ENCODE measurements around the gene KISS1. TPM values are rescaled to one million over a fixed set of nuclear protein-coding genes. Genes with fewer than 3 reads are reported as not detected.

The KISS1 gene
- total RNA-seq, 1 experiment from 2014 or later: 0.35 TPM

DNA sequence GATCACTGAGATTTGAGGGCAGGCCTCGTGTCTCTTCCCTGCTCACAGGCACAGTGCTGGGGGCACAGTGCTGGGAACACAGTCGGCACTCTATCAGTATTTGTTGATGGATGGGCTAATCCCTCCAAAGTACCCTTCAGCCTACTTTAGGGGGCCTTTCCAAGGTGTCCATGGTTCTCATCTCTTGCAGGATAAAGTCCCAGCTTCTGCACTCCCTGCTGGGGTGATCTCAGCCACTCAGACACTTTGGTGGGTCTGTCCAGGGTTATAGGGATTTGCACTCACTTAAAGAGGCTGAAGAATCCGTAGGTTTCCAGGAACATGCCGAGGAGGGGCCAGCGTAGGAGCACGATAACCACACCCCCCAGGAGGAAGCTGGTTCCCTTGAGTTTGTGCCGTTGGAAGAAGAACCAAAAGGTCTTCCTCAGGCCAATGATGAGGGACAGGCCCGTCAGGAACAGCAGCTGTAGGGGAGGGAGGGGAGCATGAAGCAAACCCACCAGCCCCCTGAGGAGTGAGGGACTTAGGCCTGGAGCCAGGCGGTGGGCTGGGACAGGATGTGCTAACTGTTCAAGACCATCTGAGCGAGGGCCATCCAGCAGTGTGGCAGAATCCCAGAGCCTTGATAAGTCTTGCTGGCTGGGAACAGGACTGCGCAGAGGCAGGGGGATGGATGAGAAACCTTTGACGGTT is 5.2 kb upstream of the KISS1 start:
- H3K4me3 Mint-ChIP-seq: no peak overlapping the region
- DNase-seq (ENCODE audit: low spot score) (no peak), ATAC-seq (no peak)
- peaks cover 2% of the 10 kb centered on the region; the same call in 1 of the 2 replicates for H3K27me3 Mint-ChIP-seq (ENCODE audit: low read depth)
- CTCF ChIA-PET: interaction anchor here (1.3 kb wide), 1 partner anchor 197 kb away, joined by 4 read pairs; no protein-coding TSS in a partner anchor
- H3K9me3 Mint-ChIP-seq: no peaks in the 10 kb centered on the region
- H3K27ac Mint-ChIP-seq: no peak overlapping the region
- POLR2A ChIA-PET: no interaction called here
- no peak for TF ChIP-seq ZNF138 (CRISPR knock-in tag; conservative IDR thresholded peaks at IDR 0.05)
- TF ChIP-seq TP53 (CRISPR knock-in tag; IDR thresholded peaks at IDR 0.05): no peak
- TF ChIP-seq, protein P1, sequence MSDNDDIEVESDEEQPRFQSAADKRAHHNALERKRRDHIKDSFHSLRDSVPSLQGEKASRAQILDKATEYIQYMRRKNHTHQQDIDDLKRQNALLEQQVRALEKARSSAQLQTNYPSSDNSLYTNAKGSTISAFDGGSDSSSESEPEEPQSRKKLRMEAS (CRISPR knock-in tag; IDR thresholded peaks at IDR 0.05): no peak
- TF ChIP-seq, protein P2, sequence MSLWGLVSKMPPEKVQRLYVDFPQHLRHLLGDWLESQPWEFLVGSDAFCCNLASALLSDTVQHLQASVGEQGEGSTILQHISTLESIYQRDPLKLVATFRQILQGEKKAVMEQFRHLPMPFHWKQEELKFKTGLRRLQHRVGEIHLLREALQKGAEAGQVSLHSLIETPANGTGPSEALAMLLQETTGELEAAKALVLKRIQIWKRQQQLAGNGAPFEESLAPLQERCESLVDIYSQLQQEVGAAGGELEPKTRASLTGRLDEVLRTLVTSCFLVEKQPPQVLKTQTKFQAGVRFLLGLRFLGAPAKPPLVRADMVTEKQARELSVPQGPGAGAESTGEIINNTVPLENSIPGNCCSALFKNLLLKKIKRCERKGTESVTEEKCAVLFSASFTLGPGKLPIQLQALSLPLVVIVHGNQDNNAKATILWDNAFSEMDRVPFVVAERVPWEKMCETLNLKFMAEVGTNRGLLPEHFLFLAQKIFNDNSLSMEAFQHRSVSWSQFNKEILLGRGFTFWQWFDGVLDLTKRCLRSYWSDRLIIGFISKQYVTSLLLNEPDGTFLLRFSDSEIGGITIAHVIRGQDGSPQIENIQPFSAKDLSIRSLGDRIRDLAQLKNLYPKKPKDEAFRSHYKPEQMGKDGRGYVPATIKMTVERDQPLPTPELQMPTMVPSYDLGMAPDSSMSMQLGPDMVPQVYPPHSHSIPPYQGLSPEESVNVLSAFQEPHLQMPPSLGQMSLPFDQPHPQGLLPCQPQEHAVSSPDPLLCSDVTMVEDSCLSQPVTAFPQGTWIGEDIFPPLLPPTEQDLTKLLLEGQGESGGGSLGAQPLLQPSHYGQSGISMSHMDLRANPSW (CRISPR knock-in tag; conservative IDR thresholded peaks at IDR 0.05; ENCODE audit: low read depth): no peak
- no peak for TF ChIP-seq ZNF423 (CRISPR knock-in tag; IDR thresholded peaks at IDR 0.05)
- peaks cover 10% of the 10 kb centered on the region for H3K4me1 Mint-ChIP-seq
- H3K36me3 Mint-ChIP-seq: no peaks in the 10 kb centered on the region

DNA sequence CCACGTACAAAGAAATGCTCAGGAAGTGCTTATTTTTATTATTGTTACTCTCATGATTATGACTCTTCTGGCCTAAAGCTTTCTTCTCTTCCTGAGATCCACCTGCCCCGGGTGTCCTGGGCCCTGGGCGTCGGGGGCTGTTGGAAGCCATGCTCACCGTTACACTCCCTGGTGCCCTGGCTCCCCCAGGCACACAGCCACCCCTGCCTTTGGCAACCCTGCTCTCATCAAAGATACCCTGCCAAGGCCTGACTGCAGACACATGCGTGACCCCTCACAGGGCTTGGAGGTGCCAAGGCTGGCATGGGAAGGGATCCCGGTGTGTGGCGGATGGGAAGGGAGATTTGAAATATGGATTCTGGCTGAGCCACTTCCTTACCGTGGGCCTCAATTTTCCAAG is 3.3 kb upstream of the KISS1 start:
- no peak for DNase-seq (ENCODE audit: low spot score)
- Mint-ChIP-seq H3K4me3 (no peak overlapping the region), H3K9me3 (peaks cover 6% of the 10 kb centered on the region; the same call in 1 of the 2 replicates), H3K27me3 (ENCODE audit: low read depth) (peaks cover 2% of the 10 kb centered on the region; the same call in 1 of the 2 replicates), H3K36me3 (no peaks in the 10 kb centered on the region), H3K4me1 (peaks cover 12% of the 10 kb centered on the region), H3K27ac (no peak overlapping the region)
- no peak for TF ChIP-seq RELA (CRISPR knock-in tag; IDR thresholded peaks at IDR 0.05; ENCODE audit: borderline replicate concordance)
- TF ChIP-seq ATF1 (CRISPR knock-in tag; IDR thresholded peaks at IDR 0.05): no peak
- TF ChIP-seq SP1 (CRISPR knock-in tag; conservative IDR thresholded peaks at IDR 0.05): no peak
- TF ChIP-seq MXD4 (CRISPR knock-in tag; IDR thresholded peaks at IDR 0.05; ENCODE audit: borderline replicate concordance): no peak
- no peak for TF ChIP-seq ZNF232 (CRISPR knock-in tag; IDR thresholded peaks at IDR 0.05)
- TF ChIP-seq, protein P3, sequence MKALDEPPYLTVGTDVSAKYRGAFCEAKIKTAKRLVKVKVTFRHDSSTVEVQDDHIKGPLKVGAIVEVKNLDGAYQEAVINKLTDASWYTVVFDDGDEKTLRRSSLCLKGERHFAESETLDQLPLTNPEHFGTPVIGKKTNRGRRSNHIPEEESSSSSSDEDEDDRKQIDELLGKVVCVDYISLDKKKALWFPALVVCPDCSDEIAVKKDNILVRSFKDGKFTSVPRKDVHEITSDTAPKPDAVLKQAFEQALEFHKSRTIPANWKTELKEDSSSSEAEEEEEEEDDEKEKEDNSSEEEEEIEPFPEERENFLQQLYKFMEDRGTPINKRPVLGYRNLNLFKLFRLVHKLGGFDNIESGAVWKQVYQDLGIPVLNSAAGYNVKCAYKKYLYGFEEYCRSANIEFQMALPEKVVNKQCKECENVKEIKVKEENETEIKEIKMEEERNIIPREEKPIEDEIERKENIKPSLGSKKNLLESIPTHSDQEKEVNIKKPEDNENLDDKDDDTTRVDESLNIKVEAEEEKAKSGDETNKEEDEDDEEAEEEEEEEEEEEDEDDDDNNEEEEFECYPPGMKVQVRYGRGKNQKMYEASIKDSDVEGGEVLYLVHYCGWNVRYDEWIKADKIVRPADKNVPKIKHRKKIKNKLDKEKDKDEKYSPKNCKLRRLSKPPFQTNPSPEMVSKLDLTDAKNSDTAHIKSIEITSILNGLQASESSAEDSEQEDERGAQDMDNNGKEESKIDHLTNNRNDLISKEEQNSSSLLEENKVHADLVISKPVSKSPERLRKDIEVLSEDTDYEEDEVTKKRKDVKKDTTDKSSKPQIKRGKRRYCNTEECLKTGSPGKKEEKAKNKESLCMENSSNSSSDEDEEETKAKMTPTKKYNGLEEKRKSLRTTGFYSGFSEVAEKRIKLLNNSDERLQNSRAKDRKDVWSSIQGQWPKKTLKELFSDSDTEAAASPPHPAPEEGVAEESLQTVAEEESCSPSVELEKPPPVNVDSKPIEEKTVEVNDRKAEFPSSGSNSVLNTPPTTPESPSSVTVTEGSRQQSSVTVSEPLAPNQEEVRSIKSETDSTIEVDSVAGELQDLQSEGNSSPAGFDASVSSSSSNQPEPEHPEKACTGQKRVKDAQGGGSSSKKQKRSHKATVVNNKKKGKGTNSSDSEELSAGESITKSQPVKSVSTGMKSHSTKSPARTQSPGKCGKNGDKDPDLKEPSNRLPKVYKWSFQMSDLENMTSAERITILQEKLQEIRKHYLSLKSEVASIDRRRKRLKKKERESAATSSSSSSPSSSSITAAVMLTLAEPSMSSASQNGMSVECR (CRISPR knock-in tag; IDR thresholded peaks at IDR 0.05; ENCODE audit: borderline replicate concordance): no peak
- TF ChIP-seq, protein P4, sequence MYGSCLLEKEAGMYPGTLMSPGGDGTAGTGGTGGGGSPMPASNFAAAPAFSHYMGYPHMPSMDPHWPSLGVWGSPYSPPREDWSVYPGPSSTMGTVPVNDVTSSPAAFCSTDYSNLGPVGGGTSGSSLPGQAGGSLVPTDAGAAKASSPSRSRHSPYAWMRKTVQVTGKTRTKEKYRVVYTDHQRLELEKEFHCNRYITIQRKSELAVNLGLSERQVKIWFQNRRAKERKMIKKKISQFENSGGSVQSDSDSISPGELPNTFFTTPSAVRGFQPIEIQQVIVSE (CRISPR knock-in tag; IDR thresholded peaks at IDR 0.05; ENCODE audit: borderline replicate concordance): no peak
- no peak for TF ChIP-seq GABPB1 (CRISPR knock-in tag; IDR thresholded peaks at IDR 0.05)
- TF ChIP-seq, protein P5, sequence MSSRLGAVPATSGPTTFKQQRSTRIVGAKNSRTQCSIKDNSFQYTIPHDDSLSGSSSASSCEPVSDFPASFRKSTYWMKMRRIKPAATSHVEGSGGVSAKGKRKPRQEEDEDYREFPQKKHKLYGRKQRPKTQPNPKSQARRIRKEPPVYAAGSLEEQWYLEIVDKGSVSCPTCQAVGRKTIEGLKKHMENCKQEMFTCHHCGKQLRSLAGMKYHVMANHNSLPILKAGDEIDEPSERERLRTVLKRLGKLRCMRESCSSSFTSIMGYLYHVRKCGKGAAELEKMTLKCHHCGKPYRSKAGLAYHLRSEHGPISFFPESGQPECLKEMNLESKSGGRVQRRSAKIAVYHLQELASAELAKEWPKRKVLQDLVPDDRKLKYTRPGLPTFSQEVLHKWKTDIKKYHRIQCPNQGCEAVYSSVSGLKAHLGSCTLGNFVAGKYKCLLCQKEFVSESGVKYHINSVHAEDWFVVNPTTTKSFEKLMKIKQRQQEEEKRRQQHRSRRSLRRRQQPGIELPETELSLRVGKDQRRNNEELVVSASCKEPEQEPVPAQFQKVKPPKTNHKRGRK (CRISPR knock-in tag; IDR thresholded peaks at IDR 0.05; ENCODE audit: borderline replicate concordance): no peak
- TF ChIP-seq ZNF263 (CRISPR knock-in tag; IDR thresholded peaks at IDR 0.05; ENCODE audit: low read depth): no peak
- ATAC-seq: no peak
- POLR2A ChIA-PET: no interaction called here
- CTCF ChIA-PET: interaction anchor here (0.7 to 4.4 kb wide), 5 partner anchors 7 to 63 kb away, joined by 4 to 59 read pairs (median 12); partner anchors contain the start of gene GOLT1A
